ENCODE results near the gene GTPBP10.

Gene GTPBP10

GRCh38 chr7:90383422-90383821, 36.9 kb downstream of the GTPBP10 start:
- no peak for DNase-seq (ENCODE audit: low read depth)

GRCh38 chr7:90383861-90384260, 37.3 kb downstream of the GTPBP10 start:
- no peak for DNase-seq (ENCODE audit: low read depth)

- no peak for DNase-seq (ENCODE audit: low read depth)
Observed at GRCh38 chr7:90384433-90384832, 37.9 kb downstream of the GTPBP10 start.

GRCh38 chr7:90387470-90388240, 41.1 kb downstream of the GTPBP10 start:
- no peak for DNase-seq (ENCODE audit: low read depth)

- DNase-seq (ENCODE audit: low read depth), result no peak
Observed at GRCh38 chr7:90390926-90391325, 44.4 kb downstream of the GTPBP10 start.

GRCh38 chr7:90391488-90391887, 45.0 kb downstream of the GTPBP10 start:
- DNase-seq (ENCODE audit: low read depth), result no peak

- DNase-seq (ENCODE audit: low read depth), result no peak
Observed at GRCh38 chr7:90396420-90396819, 49.9 kb downstream of the GTPBP10 start.

GRCh38 chr7:90401989-90402388, 55.5 kb downstream of the GTPBP10 start:
- DNase-seq (ENCODE audit: low read depth), result no peak

GRCh38 chr7:90402785-90403173, 56.3 kb downstream of the GTPBP10 start:
- no peak for DNase-seq (ENCODE audit: low read depth)

- peak; percentile 37 for DNase-seq (ENCODE audit: low read depth)
Observed at GRCh38 chr7:90403174-90404113, 56.9 kb downstream of the GTPBP10 start, which contains the start of gene CLDN12. TSS of gene CLDN12 (plus strand) at chr7:90403461. CDS start at chr7:90412677, 9,216 bp downstream.

- DNase-seq (ENCODE audit: low read depth), result no peak
Observed at GRCh38 chr7:90404777-90405176, 58.3 kb downstream of the GTPBP10 start.

GRCh38 chr7:90407484-90407821, 60.9 kb downstream of the GTPBP10 start:
- no peak for DNase-seq (ENCODE audit: low read depth)

GRCh38 chr7:90408142-90408541, 61.6 kb downstream of the GTPBP10 start:
- no peak for DNase-seq (ENCODE audit: low read depth)

GRCh38 chr7:90409667-90410066, 63.2 kb downstream of the GTPBP10 start:
- DNase-seq (ENCODE audit: low read depth), result no peak

GRCh38 chr7:90411510-90411909, 65.0 kb downstream of the GTPBP10 start:
- no peak for DNase-seq (ENCODE audit: low read depth)

- no peak for DNase-seq (ENCODE audit: low read depth)
Observed at GRCh38 chr7:90412458-90413184, 66.1 kb downstream of the GTPBP10 start.

- DNase-seq (ENCODE audit: low read depth), result no peak
Observed at GRCh38 chr7:90413185-90413528, 66.6 kb downstream of the GTPBP10 start.

- DNase-seq (ENCODE audit: low read depth), result no peak
Observed at GRCh38 chr7:90421651-90422050, 75.1 kb downstream of the GTPBP10 start.

GRCh38 chr7:90424720-90425119, 78.2 kb downstream of the GTPBP10 start:
- DNase-seq (ENCODE audit: low read depth), result no peak

GRCh38 chr7:90425376-90425775, 78.9 kb downstream of the GTPBP10 start:
- no peak for DNase-seq (ENCODE audit: low read depth)

GRCh38 chr7:90430614-90431460, 84.3 kb downstream of the GTPBP10 start:
- no peak for DNase-seq (ENCODE audit: low read depth)

- DNase-seq (ENCODE audit: low read depth), result no peak
Observed at GRCh38 chr7:90432752-90433151, 86.2 kb downstream of the GTPBP10 start.

All from stimulated activated CD8-positive, alpha-beta memory T cell treated with anti-CD3 and anti-CD28 coated beads, Interleukin-15, amount 100 ng/mL, for 1 hour (primary cell).